Measurements from ENCODE around the gene SGO2. TPM values are rescaled to one million over a fixed set of nuclear protein-coding genes. Genes with fewer than 3 reads are reported as not detected.
"Not testable (repeated sequence)": the region's sequence is repeated elsewhere in the genome, so short reads cannot be mapped to it uniquely, and the experiment has no call there.

The SGO2 gene
- total and polyA plus RNA-seq, 2 donors (not counting 3 experiments of a cell fraction or from before 2014, with no cell fraction given), result 1.7 to 20.5 TPM

DNA sequence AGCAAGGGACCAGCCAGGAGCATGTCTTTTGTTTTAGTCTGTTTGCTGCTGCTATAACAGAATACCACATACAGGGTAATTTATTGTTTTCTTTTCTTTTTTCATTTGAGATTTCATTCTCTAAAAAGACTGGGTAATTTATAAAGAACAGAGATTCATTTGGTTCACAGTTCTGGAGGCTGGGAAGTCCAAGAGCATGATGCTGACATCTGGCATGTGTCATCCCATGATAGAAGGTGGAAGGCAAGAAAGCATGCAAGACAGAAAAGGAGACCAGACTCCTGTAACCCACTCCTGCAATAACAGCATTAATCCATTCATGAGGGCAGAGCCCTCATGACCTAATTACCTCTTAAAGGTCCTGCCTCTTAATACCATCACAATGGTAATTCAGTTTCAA is 14.8 kb downstream of the SGO2 start:
- no peak overlapping the region for H2AFZ ChIP-seq (ENCODE audit: low read depth, low read length)
- POLR2A ChIA-PET, result no interaction called here

DNA sequence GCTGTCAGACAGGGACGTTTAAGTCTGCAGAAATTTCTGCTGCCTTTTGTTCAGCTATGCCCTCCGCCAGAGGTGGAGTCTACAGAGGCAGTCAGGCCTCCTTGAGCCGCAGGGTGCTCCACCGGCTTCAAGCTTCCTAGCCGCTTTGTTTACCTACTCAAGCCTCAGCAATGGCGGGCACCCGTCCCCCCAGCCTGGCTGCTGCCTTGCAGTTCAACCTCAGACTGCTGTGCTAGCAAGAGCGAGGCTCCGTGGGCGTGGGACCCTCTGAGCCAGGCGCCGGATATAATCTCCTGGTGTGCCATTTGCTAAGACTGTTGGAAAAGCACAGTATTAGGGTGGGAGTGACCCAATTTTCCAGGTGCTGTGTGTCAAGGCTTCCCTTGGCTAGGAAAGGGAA is 40.6 kb downstream of the SGO2 start:
- BruUV-seq (replicated peaks); intact Hi-C loops (cut with micrococcal nuclease); H3K9me3 ChIP-seq (replicated peaks; ENCODE audit: control insufficient read depth, insufficient read depth, low read length); H3K27ac ChIP-seq (ENCODE audit: insufficient read depth, low read depth, low read length); FAIRE-seq; H3K9me1 ChIP-seq (replicated peaks; ENCODE audit: control insufficient read depth, extremely low read depth, insufficient read depth, low read length); DNase-seq (ENCODE audit: low read depth, low spot score); H3K4me3 ChIP-seq (replicated peaks in 1 of 3; ENCODE audit: insufficient read depth in 1 of 3, low read depth in 1 of 3, low read length in 3 of 3); dilution Hi-C loops (cut with MboI; ENCODE audit: extremely low pct_ligation_motif_present, low sequenced_read_pairs); H3K4me2 ChIP-seq (ENCODE audit: insufficient read depth, low read length); H3K36me3 ChIP-seq (ENCODE audit: control insufficient read depth in 2 of 2, extremely low read depth in 1 of 2, insufficient read depth in 2 of 2, low read length in 2 of 2); H3K4me1 ChIP-seq (ENCODE audit: control insufficient read depth, extremely low read depth, insufficient read depth, low read length); H2AFZ ChIP-seq (ENCODE audit: low read depth, low read length); H3K79me2 ChIP-seq (ENCODE audit: control insufficient read depth, insufficient read depth, low read length); H3K27me3 ChIP-seq (ENCODE audit: control insufficient read depth in 2 of 2, insufficient read depth in 2 of 2, low read length in 2 of 2); POLR2A ChIA-PET; H3K9ac ChIP-seq (replicated peaks; ENCODE audit: extremely low read depth, insufficient read depth, low read length); H4K20me1 ChIP-seq (replicated peaks; ENCODE audit: control insufficient read depth, extremely low read depth, insufficient read depth, low read length): not testable (repeated sequence)
- CTCF ChIA-PET, result interaction anchor here (0.8 kb wide), 1 partner anchor 10 kb away, joined by 3 read pairs; no protein-coding TSS in a partner anchor

More for the DNA sequence above, 14.8 kb downstream of the SGO2 start:
- no peak overlapping the region for H3K4me3 ChIP-seq (replicated peaks in 1 of 3; ENCODE audit: insufficient read depth in 1 of 3, low read depth in 1 of 3, low read length in 3 of 3)
- H3K36me3 ChIP-seq (ENCODE audit: control insufficient read depth in 2 of 2, extremely low read depth in 1 of 2, insufficient read depth in 2 of 2, low read length in 2 of 2), result peaks cover 0 to 9% of the 10 kb centered on the region in 2 experiments
- no peaks in the 10 kb centered on the region for H3K9me1 ChIP-seq (replicated peaks; ENCODE audit: control insufficient read depth, extremely low read depth, insufficient read depth, low read length)
- H3K4me2 ChIP-seq (ENCODE audit: insufficient read depth, low read length), result no peak overlapping the region
- CTCF ChIA-PET, result no interaction called here
- no peak for DNase-seq (ENCODE audit: low read depth, low spot score)
- peaks cover 3% of the 10 kb centered on the region for H3K79me2 ChIP-seq (ENCODE audit: control insufficient read depth, insufficient read depth, low read length)
- BruUV-seq (replicated peaks), result no TSS peak
- dilution Hi-C loops (cut with MboI; ENCODE audit: extremely low pct_ligation_motif_present, low sequenced_read_pairs), result no loop called here
- FAIRE-seq, result no peak
- intact Hi-C loops (cut with micrococcal nuclease), result no loop called here
- H4K20me1 ChIP-seq (replicated peaks; ENCODE audit: control insufficient read depth, extremely low read depth, insufficient read depth, low read length), result no peaks in the 10 kb centered on the region
- no peaks in the 10 kb centered on the region for H3K9me3 ChIP-seq (replicated peaks; ENCODE audit: control insufficient read depth, insufficient read depth, low read length)
- H3K27ac ChIP-seq (ENCODE audit: insufficient read depth, low read depth, low read length), result no peak overlapping the region
- H3K4me1 ChIP-seq (ENCODE audit: control insufficient read depth, extremely low read depth, insufficient read depth, low read length), result no peaks in the 10 kb centered on the region
- H3K9ac ChIP-seq (replicated peaks; ENCODE audit: extremely low read depth, insufficient read depth, low read length), result no peak overlapping the region
- TF ChIP-seq FOS (IDR thresholded peaks at IDR 0.05; ENCODE audit: borderline replicate concordance, insufficient read depth, low read length) (no peak), EZH2 (IDR thresholded peaks at IDR 0.05; ENCODE audit: borderline replicate concordance, low read depth, low read length, severe bottlenecking) (no peak), MYC (IDR thresholded peaks at IDR 0.05; ENCODE audit: low read depth, low read length) (no peak), POLR2A (IDR thresholded peaks at IDR 0.05; ENCODE audit: low read depth, low read length) (no peak), POLR2AphosphoS5 (IDR thresholded peaks at IDR 0.05; ENCODE audit: insufficient read depth, low read depth, low read length) (no peak), GATA2 (IDR thresholded peaks at IDR 0.05; ENCODE audit: insufficient read depth, insufficient read length, low read depth, low read length) (no peak), JUN (IDR thresholded peaks at IDR 0.05; ENCODE audit: borderline replicate concordance, insufficient read depth, insufficient read length, low read depth) (no peak)
- TF ChIP-seq, protein P1, sequence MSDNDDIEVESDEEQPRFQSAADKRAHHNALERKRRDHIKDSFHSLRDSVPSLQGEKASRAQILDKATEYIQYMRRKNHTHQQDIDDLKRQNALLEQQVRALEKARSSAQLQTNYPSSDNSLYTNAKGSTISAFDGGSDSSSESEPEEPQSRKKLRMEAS (IDR thresholded peaks at IDR 0.05; ENCODE audit: insufficient read depth, insufficient read length), result no peak
- TF ChIP-seq, protein P2, sequence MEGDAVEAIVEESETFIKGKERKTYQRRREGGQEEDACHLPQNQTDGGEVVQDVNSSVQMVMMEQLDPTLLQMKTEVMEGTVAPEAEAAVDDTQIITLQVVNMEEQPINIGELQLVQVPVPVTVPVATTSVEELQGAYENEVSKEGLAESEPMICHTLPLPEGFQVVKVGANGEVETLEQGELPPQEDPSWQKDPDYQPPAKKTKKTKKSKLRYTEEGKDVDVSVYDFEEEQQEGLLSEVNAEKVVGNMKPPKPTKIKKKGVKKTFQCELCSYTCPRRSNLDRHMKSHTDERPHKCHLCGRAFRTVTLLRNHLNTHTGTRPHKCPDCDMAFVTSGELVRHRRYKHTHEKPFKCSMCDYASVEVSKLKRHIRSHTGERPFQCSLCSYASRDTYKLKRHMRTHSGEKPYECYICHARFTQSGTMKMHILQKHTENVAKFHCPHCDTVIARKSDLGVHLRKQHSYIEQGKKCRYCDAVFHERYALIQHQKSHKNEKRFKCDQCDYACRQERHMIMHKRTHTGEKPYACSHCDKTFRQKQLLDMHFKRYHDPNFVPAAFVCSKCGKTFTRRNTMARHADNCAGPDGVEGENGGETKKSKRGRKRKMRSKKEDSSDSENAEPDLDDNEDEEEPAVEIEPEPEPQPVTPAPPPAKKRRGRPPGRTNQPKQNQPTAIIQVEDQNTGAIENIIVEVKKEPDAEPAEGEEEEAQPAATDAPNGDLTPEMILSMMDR (IDR thresholded peaks at IDR 0.05; ENCODE audit: extremely low read depth in 1 of 2, insufficient read depth in 1 of 2, low read depth in 1 of 2, low read length in 2 of 2), result no peak
- H3K27me3 ChIP-seq (ENCODE audit: control insufficient read depth in 2 of 2, insufficient read depth in 2 of 2, low read length in 2 of 2), result no peaks in the 10 kb centered on the region
